ENCODE measurements around the gene OR52B6.

Gene OR52B6

DNA sequence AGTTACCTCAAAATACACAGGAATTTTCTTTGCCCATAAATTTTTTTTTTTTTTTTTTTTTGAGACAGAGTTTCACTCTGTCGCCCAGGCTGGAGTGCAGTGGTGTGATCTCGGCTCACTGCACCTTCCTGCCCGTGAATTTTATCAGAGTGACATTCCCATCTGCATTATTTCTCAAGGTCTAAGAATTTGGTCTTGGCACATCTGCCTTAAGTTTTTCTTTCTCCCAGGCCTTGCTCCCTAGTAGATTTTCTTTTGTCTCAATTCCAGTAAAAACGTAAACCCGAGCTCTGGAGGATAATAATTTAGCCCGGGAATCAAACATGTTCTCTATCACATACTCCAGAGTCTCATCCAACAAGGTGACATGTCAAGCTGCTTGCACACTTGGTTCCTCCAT is 28.1 kb downstream of the OR52B6 start (continued):
- TF ChIP-seq, protein P1, sequence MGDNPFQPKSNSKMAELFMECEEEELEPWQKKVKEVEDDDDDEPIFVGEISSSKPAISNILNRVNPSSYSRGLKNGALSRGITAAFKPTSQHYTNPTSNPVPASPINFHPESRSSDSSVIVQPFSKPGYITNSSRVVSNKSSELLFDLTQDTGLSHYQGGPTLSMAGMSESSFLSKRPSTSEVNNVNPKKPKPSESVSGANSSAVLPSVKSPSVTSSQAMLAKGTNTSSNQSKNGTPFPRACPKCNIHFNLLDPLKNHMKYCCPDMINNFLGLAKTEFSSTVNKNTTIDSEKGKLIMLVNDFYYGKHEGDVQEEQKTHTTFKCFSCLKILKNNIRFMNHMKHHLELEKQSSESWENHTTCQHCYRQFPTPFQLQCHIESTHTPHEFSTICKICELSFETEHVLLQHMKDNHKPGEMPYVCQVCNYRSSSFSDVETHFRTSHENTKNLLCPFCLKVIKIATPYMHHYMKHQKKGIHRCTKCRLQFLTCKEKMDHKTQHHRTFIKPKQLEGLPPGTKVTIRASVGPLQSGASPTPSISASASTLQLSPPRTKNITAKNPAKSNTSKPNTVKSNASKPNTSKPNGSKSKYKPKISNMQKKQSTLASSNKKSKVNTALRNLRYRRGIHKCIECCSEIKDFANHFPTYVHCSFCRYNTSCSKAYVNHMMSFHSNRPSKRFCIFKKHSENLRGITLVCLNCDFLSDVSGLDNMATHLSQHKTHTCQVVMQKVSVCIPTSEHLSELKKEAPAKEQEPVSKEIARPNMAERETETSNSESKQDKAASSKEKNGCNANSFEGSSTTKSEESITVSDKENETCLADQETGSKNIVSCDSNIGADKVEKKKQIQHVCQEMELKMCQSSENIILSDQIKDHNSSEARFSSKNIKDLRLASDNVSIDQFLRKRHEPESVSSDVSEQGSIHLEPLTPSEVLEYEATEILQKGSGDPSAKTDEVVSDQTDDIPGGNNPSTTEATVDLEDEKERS (tag by site-specific recombination; IDR thresholded peaks at IDR 0.05), result no peak
- TF ChIP-seq ZNF600 (tag by site-specific recombination; IDR thresholded peaks at IDR 0.05), result no peak
- TF ChIP-seq ZNF626 (tag by site-specific recombination; IDR thresholded peaks at IDR 0.05), result no peak
- no peak for TF ChIP-seq SCRT2 (tag by site-specific recombination; IDR thresholded peaks at IDR 0.05)
- TF ChIP-seq ZNF223 (tag by site-specific recombination; IDR thresholded peaks at IDR 0.05), result no peak
- no peak for TF ChIP-seq ZSCAN23 (tag by site-specific recombination; IDR thresholded peaks at IDR 0.05)
- no peak for TF ChIP-seq ZNF510 (tag by site-specific recombination; IDR thresholded peaks at IDR 0.05; ENCODE audit: insufficient replicate concordance)
- TF ChIP-seq MZF1 (tag by site-specific recombination; IDR thresholded peaks at IDR 0.05; ENCODE audit: borderline replicate concordance), result no peak
- TF ChIP-seq ZNF530 (tag by site-specific recombination; IDR thresholded peaks at IDR 0.05; ENCODE audit: low read depth), result no peak
- TF ChIP-seq ZNF707 (tag by site-specific recombination; IDR thresholded peaks at IDR 0.05), result no peak
- TF ChIP-seq, protein P2, sequence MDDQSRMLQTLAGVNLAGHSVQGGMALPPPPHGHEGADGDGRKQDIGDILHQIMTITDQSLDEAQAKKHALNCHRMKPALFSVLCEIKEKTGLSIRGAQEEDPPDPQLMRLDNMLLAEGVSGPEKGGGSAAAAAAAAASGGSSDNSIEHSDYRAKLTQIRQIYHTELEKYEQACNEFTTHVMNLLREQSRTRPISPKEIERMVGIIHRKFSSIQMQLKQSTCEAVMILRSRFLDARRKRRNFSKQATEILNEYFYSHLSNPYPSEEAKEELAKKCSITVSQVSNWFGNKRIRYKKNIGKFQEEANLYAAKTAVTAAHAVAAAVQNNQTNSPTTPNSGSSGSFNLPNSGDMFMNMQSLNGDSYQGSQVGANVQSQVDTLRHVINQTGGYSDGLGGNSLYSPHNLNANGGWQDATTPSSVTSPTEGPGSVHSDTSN (CRISPR knock-in tag; IDR thresholded peaks at IDR 0.05), result no peak

DNA sequence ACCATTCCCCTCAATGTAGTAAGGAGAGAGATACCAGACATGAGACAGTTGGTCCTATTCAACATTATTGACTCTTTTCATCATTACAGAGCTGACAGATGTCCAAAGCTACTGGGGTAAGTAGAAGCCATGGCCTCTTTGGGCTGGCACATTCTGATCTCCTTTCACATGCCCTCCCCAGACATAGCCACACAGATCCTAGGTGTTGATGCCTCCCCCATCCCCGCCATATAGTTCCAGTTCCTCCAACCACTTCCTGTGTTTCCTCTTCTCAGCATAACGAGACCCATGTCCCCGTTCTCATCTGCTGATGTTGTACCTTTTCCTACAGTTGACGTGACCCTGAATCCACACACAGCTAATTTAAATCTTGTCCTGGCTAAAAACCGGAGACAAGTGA is 29.8 kb downstream of the OR52B6 start:
- Histone ChIP-seq H3K9me3 (ENCODE audit: control insufficient read depth, insufficient read depth, low read depth, low read length) (no peaks in the 10 kb centered on the region), H3K27ac (ENCODE audit: extremely low read depth, low read depth, low read length) (no peak overlapping the region), H3K4me1 (ENCODE audit: control insufficient read depth, insufficient read depth, low read length) (no peaks in the 10 kb centered on the region), H3K4me3 (ENCODE audit: low read depth, low read length) (no peak overlapping the region), H3K36me3 (ENCODE audit: control insufficient read depth in 2 of 2, insufficient read depth in 1 of 2, low read length in 2 of 2) (peaks cover 0 to 40% of the 10 kb centered on the region in 2 experiments; a peak in 1 of 3 replicates)
- POLR2A ChIA-PET, result no interaction called here
- CTCF ChIA-PET, result no interaction called here
- TF ChIP-seq, protein P3, sequence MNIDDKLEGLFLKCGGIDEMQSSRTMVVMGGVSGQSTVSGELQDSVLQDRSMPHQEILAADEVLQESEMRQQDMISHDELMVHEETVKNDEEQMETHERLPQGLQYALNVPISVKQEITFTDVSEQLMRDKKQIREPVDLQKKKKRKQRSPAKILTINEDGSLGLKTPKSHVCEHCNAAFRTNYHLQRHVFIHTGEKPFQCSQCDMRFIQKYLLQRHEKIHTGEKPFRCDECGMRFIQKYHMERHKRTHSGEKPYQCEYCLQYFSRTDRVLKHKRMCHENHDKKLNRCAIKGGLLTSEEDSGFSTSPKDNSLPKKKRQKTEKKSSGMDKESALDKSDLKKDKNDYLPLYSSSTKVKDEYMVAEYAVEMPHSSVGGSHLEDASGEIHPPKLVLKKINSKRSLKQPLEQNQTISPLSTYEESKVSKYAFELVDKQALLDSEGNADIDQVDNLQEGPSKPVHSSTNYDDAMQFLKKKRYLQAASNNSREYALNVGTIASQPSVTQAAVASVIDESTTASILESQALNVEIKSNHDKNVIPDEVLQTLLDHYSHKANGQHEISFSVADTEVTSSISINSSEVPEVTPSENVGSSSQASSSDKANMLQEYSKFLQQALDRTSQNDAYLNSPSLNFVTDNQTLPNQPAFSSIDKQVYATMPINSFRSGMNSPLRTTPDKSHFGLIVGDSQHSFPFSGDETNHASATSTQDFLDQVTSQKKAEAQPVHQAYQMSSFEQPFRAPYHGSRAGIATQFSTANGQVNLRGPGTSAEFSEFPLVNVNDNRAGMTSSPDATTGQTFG (tag by site-specific recombination; IDR thresholded peaks at IDR 0.05; ENCODE audit: borderline replicate concordance), result no peak
- TF ChIP-seq ZNF169 (tag by site-specific recombination; IDR thresholded peaks at IDR 0.05), result no peak

DNA sequence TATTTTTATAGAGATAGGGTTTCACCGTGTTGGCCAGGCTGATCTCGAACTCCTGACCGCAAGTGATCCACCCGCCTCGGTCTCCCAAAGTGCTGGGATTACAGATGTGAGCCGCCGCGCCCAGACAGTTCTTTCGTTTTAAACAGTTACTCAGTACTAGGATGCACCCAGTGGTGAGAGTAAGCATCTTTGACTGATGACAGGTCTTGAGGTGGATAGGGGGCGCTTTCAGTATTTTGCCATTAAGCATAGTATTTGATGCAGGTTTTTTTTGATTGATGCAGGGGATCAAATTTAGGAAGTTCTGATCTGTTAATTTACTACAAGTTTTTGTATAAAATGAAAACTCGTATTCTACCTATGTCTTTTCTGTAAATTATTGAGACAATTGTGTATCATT is 30.9 kb downstream of the OR52B6 start:
- Histone ChIP-seq H3K27ac (ENCODE audit: extremely low read depth, low read depth, low read length) (no peak overlapping the region), H3K9me3 (ENCODE audit: control insufficient read depth, insufficient read depth, low read depth, low read length) (no peaks in the 10 kb centered on the region), H3K4me3 (ENCODE audit: low read depth, low read length) (no peak overlapping the region), H3K4me1 (ENCODE audit: control insufficient read depth, insufficient read depth, low read length) (no peaks in the 10 kb centered on the region), H3K36me3 (ENCODE audit: control insufficient read depth in 2 of 2, insufficient read depth in 1 of 2, low read length in 2 of 2) (peaks cover 0 to 33% of the 10 kb centered on the region in 2 experiments; a peak in 1 of 3 replicates)
- ChIA-PET POLR2A (no interaction called here), CTCF (no interaction called here)
- TF ChIP-seq ZBTB20 (tag by site-specific recombination; IDR thresholded peaks at IDR 0.05) (no peak), ZNF248 (tag by site-specific recombination; IDR thresholded peaks at IDR 0.05) (no peak), ZIC2 (tag by site-specific recombination; IDR thresholded peaks at IDR 0.05) (no peak), ZNF623 (tag by site-specific recombination; IDR thresholded peaks at IDR 0.05) (no peak), ZNF600 (tag by site-specific recombination; IDR thresholded peaks at IDR 0.05) (no peak), ZNF24 (tag by site-specific recombination; IDR thresholded peaks at IDR 0.05) (no peak), ZNF184 (tag by site-specific recombination; IDR thresholded peaks at IDR 0.05) (no peak), IKZF3 (tag by site-specific recombination; IDR thresholded peaks at IDR 0.05) (no peak)
- TF ChIP-seq, protein P4, sequence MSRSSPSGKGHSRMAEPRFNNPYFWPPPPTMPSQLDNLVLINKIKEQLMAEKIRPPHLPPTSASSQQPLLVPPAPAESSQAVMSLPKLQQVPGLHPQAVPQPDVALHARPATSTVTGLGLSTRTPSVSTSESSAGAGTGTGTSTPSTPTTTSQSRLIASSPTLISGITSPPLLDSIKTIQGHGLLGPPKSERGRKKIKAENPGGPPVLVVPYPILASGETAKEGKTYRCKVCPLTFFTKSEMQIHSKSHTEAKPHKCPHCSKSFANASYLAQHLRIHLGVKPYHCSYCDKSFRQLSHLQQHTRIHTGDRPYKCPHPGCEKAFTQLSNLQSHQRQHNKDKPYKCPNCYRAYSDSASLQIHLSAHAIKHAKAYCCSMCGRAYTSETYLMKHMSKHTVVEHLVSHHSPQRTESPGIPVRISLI (tag by site-specific recombination; IDR thresholded peaks at IDR 0.05), result no peak
- TF ChIP-seq, protein P5, sequence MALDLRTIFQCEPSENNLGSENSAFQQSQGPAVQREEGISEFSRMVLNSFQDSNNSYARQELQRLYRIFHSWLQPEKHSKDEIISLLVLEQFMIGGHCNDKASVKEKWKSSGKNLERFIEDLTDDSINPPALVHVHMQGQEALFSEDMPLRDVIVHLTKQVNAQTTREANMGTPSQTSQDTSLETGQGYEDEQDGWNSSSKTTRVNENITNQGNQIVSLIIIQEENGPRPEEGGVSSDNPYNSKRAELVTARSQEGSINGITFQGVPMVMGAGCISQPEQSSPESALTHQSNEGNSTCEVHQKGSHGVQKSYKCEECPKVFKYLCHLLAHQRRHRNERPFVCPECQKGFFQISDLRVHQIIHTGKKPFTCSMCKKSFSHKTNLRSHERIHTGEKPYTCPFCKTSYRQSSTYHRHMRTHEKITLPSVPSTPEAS (tag by site-specific recombination; IDR thresholded peaks at IDR 0.05), result no peak
- TF ChIP-seq, protein P6, sequence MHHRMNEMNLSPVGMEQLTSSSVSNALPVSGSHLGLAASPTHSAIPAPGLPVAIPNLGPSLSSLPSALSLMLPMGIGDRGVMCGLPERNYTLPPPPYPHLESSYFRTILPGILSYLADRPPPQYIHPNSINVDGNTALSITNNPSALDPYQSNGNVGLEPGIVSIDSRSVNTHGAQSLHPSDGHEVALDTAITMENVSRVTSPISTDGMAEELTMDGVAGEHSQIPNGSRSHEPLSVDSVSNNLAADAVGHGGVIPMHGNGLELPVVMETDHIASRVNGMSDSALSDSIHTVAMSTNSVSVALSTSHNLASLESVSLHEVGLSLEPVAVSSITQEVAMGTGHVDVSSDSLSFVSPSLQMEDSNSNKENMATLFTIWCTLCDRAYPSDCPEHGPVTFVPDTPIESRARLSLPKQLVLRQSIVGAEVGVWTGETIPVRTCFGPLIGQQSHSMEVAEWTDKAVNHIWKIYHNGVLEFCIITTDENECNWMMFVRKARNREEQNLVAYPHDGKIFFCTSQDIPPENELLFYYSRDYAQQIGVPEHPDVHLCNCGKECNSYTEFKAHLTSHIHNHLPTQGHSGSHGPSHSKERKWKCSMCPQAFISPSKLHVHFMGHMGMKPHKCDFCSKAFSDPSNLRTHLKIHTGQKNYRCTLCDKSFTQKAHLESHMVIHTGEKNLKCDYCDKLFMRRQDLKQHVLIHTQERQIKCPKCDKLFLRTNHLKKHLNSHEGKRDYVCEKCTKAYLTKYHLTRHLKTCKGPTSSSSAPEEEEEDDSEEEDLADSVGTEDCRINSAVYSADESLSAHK (tag by site-specific recombination; IDR thresholded peaks at IDR 0.05), result no peak
